HG02763 (cell line): ENCODE data around the gene KIAA0232.
"Not testable (repeated sequence)": the region's sequence is repeated elsewhere in the genome, so short reads cannot be mapped to it uniquely, and the experiment has no call there.

Experiments used
- ATAC-seq: cut with Tn5 transposase; IDR thresholded peaks from one replicate; pipeline ENCODE4 v1.9.1; 2021; ENCODE audit warnings: mild to moderate bottlenecking, moderate library complexity; ENCODE audit not compliant: unreplicated experiment

The KIAA0232 gene

DNA sequence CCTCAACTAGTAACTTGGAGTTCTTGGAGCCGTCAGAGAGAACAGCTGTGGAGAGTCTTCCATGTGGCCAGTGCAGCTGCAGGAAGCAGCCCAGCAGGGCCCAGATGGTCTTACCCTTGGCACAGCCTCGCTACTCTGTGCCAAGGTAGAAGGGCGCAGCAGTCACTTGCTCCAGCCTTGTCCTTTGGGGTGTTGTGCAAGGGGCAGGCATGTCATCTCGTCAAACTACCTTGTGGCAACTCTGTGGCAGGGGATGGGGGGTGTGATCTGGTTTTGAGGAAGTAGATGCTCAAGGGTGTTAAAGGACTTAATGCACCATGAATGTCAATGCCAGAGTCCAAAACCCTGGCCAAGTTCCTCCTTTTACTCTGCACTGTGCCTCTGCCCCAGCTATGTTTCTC, 92.9 kb downstream of the KIAA0232 start:
- no peak for ATAC-seq

DNA sequence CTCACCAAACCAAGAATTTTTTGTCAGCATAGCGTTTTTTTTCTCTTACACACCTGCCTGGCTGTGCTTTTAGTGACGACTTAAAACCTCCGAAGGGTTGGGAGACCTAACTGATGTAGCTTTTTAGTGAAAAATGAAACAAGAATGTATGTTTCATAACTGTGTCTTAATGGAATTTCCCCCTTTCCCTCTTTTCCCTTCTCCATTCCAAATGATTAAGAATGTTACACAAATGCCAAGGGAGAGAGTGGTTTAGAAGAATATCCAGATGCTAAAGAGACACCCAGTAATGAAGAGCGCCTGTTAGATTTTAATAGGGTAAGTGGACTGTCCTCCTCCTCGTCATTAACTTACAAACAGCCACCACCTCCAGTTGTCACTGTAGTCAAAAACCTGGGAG, 93.9 kb downstream of the KIAA0232 start:
- ATAC-seq = no peak

DNA sequence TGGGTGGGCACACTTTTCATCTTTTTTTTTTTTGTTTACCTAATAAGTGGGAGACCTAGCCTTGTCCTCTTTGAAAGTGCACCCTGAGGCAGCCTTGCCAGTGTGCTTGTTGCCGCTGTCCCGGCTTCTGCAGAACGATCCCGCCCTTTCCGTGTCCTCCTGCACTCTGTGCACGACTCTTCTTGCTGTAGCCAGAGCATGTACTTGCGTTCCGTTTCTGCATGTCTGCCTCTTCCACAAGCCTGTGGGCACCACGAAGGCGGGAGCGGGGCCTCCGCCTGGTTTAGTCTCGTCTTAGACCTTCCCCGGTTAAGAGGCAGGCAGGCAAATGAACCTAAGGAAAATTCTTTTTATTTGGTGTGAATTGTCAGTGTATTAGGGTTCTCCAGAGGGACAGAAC, 94.5 kb downstream of the KIAA0232 start:
- no peak for ATAC-seq

DNA sequence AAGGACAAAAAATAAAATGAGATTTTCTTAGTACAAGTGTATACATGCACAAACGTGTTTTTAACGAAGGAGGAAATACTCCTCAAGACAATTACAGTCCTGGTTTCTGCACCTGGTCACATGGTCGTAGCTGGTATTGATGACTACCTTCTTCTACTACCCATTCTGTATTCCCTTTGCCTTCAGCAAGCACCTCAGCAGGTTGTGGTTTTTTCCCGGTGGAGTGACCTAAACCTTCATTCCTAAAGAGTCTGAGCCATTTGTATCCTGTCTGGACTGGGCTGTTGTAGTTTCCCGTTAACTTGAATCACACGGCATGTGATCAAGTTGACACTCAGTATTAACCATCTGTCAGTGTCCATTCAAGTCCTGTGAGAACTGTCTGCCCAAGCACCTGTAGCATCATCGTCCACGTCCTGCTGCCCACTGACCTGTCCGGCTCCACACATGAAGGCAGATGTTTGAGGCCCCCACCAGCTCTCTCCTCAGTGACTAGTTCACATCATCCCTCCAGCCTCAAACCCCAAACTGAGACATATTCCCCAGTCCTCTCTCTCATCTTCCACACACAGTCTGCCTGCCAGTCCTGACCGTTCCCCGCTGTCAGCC, 96.0 kb downstream of the KIAA0232 start:
- ATAC-seq = no peak

DNA sequence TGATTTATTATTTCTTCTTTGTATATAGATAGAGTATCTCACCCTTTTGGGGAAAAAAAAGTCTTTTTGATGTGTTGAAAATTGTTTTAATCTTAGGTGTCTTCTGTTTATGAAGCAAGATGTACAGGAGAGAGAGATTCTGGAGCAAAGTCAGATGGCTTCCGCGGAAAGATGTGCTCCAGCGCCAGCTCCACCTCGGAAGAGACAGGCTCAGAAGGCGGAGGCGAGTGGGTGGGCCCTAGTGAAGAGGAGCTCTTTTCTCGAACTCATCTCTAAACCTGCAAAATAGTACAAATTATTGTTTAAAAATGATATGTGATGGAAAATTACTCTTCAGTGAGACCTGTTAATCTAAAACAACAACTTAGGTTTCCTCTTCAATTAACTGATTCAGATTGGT, 98.2 kb downstream of the KIAA0232 start:
- ATAC-seq = no peak

DNA sequence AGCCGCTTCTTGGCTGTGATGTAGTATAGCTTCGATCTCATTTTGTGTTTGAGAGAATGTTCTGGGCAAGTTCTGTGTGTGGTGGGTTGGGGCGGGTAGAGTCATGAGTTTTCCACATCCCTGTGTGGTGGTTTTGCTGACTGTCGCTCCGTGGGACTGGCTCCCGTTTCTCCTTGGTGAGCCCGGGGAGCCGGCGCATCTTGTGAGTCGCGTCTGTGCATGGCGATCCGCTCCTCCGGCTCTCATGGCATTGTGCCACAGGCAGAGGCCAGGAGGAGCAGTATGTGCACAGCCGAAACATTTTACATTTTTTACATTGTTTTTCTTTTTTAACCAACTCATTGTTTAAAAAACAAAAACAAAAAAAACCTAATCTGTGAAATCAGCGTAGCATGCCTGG, 99.4 kb downstream of the KIAA0232 start:
- ATAC-seq = no peak

DNA sequence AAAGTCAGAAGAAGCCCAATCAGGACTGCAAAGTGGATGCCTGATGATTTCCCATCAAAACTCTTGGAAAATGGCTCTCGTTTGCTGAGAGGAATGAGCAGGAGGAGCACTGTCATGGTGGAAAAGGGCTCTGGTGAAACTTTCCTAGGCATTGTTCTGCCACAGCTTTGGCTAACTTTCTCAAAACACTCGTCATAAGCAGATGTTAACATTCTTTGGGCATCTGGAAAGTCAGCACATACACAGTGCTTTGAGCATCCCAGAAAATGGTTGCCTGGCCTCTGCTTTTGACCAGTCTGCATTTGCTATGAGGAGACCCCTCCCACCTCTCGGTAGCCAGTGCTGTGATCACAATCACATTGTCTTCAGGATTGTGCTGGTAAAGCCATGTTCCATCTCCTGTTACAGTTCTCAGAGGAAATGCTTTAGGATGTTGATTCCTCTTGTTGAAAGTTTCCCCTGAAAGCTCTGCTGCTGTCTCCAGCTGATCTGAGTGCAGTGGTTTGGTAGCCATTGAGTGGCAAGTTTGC, 101.9 kb downstream of the KIAA0232 start:
- ATAC-seq = no peak

DNA sequence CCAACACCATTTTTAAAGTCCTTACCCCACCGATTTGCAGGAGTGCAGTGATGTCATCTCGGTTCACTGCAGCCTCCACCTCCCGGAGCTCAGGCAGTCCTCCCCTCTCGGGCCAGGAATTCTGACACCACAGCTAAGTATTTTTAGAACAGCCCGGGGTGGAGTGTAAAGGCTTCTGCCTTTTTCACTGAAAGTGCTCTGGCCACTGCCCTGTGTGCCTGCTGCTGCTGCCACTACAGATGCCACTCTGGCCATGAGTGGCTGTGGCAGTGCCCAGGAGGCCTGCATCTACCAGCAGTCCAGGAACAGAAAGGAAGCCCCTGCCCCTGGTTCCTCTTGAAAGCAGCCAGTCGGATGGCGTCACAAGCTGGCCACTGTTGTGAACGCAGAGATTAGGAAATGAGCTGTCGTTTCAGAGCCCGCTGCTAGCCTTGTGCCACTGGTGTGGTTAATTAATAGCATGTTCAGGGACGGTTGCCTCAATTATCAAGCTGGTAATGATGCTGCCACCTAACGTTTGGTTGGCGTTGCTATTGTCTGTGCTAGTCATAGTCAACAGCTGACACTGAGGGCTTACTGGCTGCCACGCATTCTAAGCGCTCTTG, 103.5 kb downstream of the KIAA0232 start:
- no peak for ATAC-seq

DNA sequence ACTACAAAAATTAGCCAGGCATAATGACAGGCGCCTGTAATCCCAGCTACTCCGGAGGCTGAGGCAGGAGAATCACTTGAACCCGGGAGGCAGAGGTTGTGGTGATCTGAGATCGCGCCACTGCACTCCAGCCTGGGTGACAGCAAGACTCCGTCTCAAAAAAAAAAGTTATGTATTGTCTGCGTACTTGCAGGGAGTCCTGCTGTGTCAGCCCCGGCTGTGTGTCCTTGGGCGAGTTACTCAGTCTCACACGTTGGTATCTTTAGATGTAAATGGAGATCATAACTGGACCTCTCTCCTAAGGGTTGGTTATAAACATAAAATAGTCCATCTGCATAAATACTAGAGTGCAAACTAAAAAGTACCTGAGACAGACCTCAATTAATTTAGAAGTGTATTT, 104.4 kb downstream of the KIAA0232 start:
- ATAC-seq = no peak

DNA sequence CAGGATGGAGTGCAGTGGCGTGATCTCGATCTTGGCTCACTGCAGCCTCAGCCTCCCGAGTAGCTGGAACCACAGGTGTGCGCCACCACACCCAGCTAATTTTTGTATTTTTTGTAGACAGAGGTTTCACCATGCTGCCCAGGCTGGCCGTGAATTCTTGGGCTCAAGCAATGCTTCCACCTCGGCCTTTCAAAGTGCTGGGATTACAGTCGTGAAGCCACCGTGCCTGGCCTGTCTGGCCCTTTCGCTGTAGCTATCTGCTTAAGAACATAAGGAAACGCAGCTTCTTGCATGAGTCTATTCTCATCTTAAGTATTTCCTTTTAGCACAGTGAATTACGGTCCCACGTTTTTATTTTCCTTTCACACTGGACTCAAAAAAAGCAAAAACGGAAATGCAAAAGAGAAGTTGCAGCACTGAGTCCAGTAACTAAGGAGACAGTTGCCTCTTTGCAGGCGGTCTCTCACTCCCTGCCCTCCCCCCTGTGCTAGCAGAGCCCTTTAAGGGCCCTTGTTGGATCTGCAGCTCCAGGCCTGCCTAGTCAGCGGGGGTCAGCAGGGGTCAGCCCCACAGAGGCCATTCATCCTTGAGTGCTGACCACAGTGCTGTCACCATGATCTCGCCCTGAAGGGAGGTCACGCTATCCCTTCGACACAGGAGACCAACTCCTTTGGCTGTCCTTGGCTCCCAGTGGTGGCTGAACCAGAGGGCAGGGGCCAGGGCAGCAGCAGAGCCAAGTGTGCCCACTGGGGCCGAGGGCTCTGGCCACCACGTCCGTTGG, 105.3 kb downstream of the KIAA0232 start:
- ATAC-seq = no peak

DNA sequence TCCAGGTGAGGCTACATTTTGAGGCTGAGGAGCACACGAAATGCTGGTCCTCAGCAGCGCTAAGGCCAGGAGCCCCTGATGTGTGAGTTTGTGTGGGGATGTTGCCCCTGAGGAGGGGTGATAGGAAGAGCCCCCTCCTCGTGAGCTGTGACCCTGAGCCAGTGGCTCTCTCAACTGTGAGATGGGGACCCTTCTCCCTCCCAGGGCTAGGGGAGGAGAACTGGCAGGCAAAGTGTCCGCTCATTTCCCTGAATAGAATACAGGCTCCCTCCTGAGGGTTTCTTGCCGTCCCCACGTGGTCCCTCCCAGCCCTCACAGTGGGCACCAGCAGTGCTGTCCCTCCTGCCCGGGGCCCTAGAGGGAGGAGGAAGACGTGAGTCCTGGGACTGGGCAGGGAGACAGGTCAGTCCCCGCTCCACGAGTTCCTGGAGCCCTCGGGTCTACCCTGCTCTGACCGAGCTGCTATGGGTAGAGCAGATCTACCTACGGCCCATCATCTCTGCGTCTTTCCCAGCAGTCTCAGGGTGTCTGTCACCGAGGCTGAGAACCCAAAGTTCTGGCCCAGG, 106.1 kb downstream of the KIAA0232 start:
- ATAC-seq = no peak

DNA sequence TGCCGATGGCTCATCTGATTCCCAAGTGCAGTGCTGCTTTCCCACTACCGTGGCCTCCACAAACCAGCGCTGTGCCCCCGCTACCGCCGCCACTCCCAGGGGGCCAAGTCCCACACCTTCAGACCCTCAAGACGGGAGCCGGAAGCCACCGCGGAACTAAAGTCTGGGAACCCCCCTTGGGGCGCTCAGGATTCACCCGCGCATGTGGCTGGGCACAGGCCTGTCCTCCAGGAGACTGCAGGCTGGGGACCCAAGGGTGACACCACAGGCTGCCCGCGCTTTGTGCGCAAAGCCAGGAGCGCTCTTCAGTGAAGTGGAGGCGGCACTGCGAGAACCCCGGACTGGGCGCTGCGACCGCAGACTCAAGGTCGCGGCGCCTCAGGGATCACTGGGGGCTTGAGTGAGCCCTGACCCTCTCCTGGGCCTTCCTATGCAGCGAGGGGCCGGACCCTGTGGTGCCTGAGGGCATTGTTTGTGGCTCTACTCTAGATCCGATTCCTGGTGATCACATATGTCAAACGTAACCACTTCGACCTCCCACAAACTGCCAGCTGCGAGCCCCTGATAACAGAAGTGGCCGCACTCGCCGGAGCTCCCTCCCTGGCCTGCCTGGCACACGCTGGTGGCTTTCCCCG, 106.7 kb downstream of the KIAA0232 start:
- ATAC-seq = no peak

DNA sequence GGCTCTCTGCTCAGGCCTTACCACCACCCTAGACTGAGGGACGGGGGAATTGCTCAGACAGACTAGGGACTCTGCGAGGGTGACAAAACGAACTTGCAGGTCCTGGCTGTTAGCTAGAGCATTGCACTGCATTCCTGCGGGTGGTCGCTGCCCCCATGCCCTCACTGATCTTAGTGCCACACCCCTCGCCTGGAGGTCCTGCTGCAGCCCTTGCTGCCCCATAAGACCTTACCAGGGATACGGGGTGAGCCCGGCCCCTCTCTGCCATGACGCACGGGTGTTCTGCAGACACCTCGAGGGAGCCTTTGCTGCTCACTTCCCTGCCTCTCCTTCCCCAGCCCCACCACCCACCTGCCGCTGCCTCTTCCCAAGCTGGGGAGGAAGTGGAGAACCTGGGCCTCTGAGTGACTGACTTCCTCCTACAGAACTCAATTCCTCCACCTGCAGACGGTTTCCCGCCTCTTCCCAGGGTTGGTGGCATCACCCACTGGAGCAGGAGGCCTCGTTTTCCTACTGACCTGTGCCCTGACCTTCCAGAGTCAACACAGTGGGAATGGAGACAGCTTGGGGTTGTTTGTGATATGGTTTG, 107.3 kb downstream of the KIAA0232 start:
- no peak for ATAC-seq

DNA sequence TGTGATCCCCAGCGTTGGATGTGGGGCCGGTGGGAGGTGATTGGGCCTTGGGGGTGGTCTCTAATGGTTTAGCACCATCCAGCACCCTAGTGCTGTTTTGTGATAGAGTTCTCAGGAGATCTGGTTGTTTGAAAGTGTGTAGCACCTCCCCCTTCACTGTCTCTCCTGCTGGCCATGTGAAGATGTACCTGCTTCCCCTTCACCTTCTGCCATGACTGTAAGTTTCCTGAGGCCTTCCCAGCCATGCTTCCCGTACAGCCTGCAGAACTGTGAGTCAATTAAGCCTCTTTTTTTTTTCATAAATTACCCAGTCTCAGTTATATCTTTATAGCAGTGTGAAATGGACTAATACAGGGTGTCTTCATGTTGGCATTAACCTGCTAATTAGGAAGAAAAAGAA, 107.8 kb downstream of the KIAA0232 start:
- no peak for ATAC-seq

DNA sequence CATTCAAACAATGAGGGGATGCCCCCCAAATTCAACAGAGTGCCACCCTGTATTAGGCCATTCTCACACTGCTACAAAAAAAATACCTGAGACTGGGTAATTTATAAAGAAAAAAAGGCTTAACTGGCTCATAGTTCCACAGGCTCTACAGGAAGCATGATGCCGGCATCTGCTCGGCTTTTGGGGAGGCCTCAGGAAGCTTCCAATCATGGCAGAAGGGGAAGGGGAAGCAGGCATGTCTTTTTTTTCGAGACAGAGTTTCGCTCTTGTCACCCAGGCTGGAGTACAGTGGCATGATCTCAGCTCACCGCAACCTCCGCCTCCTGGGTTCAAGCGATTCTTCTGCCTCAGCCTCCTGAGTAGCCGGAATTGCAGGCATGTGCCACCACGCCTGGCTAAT, 108.4 kb downstream of the KIAA0232 start:
- ATAC-seq = not testable (repeated sequence)

DNA sequence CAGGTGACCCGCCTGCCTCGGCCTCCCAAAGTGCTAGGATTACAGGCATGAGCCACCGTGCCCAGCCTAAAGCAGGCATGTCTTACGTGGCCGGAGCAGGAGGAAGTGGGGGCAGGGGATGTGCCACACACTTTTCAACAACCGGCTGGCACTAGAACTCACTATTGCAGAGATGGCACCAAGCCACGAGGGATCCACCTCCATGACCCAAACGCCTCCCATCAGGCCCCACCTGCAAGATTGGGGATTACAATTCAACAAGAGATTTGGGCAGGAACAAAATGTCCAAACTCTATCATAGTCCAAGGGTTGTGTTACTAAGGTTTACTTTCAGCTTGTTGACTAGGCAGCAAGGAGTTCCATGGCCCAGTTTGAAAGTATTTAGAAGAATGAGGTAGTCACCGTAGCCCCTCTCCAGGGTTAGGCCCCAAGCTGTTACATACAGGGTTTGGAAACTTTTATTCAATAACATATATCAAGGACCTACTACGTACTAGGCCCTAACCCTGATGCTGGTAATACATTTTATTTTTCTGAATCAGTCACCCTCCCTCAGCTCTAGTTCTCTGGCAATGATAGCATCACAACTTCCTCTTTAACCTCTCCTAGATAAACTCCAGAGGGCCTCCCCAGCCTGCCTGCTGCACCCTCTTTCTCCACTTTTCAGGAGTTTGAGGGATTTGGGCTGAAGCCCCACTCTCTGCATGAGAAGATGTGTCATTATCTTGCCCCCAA, 109.1 kb downstream of the KIAA0232 start:
- no peak for ATAC-seq

DNA sequence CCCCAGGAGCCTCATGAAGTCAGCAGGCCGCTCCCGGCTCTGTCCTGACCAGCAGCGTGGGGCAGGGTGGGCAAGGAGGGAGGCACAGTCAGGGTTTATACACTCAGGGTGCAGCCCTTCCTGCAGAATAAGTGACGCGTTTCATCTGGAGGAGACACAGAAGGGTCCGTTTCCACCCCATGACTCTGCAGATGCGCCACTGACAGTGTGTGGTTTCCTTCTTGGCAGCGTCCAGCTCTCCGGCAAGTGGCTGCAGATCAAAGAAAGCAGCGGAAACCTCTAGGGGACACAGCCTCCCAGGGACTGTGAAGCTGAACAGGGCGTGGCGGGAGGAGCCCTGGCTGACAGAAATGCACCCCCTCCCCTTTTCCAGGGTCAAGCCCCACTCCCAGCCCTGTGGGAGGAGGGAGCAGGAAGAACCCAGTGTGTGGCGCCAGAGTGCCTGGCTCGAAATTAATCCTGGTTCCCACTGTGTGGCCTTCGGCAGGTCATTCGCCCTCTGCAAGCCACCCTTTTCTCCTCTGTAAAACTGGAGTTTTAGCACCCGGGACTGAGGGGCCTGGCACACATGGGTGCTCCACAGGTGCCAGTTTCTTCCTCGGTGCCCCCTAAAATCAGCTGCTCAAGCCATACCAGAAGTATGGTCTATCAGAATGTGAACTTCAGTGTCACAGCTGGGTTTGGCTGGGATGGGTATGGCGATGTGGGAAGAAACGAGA, 109.8 kb downstream of the KIAA0232 start:
- no peak for ATAC-seq

DNA sequence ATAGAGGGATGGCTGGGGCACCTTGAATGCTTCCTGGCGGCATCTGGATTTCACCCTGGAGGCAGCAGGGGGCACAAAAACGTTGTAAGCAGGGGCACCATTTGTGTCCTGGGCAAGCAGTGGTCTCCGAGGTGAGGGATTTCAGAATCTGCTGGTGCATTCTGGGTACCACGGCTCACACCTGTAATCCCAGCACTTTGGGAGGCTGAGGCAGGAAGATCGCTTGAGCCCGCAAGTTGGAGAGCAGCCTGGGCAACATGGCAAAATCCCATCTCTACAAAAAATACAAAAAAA, 110.3 kb downstream of the KIAA0232 start:
- no peak for ATAC-seq

DNA sequence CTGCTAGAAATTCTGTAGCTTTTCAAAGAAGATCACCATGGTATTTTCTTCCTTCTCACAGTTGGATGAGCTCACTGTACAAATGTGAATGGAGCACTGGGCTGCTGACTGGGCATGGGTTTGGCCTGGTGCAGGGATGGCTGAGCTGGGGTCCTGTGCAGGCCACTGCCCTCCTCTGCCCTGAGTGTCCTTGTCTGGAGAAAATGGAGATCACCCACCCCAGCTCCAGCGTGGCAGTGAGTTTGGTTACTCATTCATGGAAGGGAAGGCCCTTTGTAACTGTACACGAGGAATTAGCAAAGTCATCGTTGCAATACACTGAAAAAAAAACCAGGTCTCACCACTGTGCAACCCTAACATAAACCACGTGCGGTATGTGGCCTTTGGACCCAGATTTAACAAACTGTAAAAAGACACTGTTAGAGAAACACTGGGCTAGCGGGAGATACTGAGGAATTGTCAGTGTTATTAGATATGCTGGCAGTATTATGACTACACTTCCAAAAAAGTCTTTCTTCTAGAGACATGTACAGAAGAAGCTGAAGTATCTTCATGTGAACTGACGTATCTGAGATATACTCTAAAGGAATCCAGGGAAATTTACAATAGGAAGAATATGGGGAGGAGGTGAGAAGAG, 111.0 kb downstream of the KIAA0232 start:
- no peak for ATAC-seq
